Measurements from ENCODE around the gene SNX19. TPM values are rescaled to one million over a fixed set of nuclear protein-coding genes. Genes with fewer than 3 reads are reported as not detected.

The SNX19 gene
- total and polyA plus RNA-seq, 4 donors: 17.5 to 71.9 (median 40.5) TPM

DNA sequence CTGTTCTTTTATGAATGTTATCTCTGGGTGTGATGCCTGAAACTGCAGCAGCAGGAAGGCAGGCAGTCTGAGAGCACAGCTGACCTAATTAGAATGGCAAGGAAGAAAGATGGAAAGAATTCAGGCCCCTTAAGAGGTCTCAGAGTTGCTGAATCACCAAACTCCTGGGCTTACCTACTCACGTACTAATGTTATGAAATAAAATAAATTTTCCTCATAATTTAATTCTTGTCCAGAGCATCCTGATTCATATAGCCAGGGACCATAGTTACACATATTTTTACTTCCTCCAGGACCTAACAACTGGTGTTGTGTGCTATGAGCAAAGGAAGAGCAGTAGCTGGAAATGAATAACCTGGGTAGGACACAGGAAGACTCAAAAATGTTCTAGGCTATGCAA lies 41.9 kb downstream of the SNX19 start:
- H3K9me3 ChIP-seq (ENCODE audit: control insufficient read depth, low read length): no peaks in the 10 kb centered on the region
- H3K4me3 ChIP-seq (ENCODE audit: low read length in 2 of 2): no peak overlapping the region
- peaks cover 0 to 5% of the 10 kb centered on the region in 2 donors for H3K4me1 ChIP-seq (ENCODE audit: control insufficient read depth in 1 of 2, insufficient read depth in 2 of 2, low read length in 2 of 2)
- H3K27me3 ChIP-seq (ENCODE audit: control insufficient read depth in 1 of 2, insufficient read depth in 2 of 2, low read length in 1 of 2): no peaks in the 10 kb centered on the region
- ATAC-seq (ENCODE audit: low FRiP score) (no peak), DNase-seq (no peak)
- peaks cover 5 to 13% of the 10 kb centered on the region in 2 donors for H3K36me3 ChIP-seq (ENCODE audit: control insufficient read depth in 1 of 2, insufficient read depth in 2 of 2, low read length in 1 of 2)
- WGBS, 2 donors: 16 to 25% methylated on average over 1 of the region's 1 CpG
- H3K27ac ChIP-seq (ENCODE audit: low read depth in 1 of 2, low read length in 2 of 2): peak overlapping the region; percentile 61 to 92
- intact Hi-C loops (cut with DNase I): no loop called here

DNA sequence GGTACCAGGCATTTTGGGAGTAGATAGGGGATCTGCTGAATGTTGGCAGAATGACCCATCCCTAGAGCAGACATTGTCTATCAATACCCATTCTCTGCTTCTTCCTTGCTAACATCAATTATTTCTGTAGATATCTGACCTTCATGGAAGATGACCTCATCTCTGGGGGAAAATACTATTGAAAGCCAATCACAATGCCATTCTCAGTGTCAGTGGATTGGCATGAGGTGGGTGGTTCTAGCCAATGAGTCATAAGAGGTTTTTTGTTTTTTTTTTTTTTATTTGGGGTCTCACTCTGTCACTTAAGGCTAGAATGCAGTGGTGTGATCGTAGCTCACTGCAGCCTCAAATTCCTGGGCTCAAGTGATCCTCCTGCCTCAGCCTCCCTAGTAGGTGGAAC lies 42.5 kb downstream of the SNX19 start:
- peaks cover 0 to 5% of the 10 kb centered on the region in 2 donors for H3K4me1 ChIP-seq (ENCODE audit: control insufficient read depth in 1 of 2, insufficient read depth in 2 of 2, low read length in 2 of 2)
- H3K27me3 ChIP-seq (ENCODE audit: control insufficient read depth in 1 of 2, insufficient read depth in 2 of 2, low read length in 1 of 2): no peaks in the 10 kb centered on the region
- no peak for DNase-seq
- no peak for ATAC-seq (ENCODE audit: low FRiP score)
- intact Hi-C loops (cut with DNase I): no loop called here
- H3K9me3 ChIP-seq (ENCODE audit: control insufficient read depth, low read length): no peaks in the 10 kb centered on the region
- H3K4me3 ChIP-seq (ENCODE audit: low read length in 2 of 2): no peak overlapping the region
- peak overlapping the region; percentile 61 to 92 for H3K27ac ChIP-seq (ENCODE audit: low read depth in 1 of 2, low read length in 2 of 2)
- 29 to 49% methylated on average over 1 of the region's 1 CpG for WGBS, 2 donors
- H3K36me3 ChIP-seq (ENCODE audit: control insufficient read depth in 1 of 2, insufficient read depth in 2 of 2, low read length in 1 of 2): peaks cover 5 to 11% of the 10 kb centered on the region in 2 donors

DNA sequence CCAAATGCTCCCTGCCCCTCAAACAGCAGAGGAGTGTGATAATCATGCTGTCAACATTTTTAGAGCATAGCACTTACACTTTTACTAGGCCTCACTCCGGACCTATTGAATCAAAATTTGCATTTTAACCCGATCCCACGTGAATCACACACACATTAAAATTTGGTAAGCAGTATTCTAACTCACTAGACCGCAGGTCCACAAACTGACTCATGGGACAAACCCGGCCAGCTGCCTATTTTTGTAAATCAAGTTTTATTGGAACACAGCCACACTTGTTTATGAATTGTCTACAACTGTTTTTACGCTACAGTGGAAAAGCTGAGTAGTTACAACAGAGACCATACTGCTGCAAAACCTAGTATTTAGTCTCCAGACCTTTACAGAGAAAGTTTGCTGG lies 43.3 kb downstream of the SNX19 start:
- Histone ChIP-seq H3K4me3 (ENCODE audit: low read length in 2 of 2) (no peak overlapping the region), H3K36me3 (ENCODE audit: control insufficient read depth in 1 of 2, insufficient read depth in 2 of 2, low read length in 1 of 2) (peaks cover under 1 to 7% of the 10 kb centered on the region in 2 donors), H3K27ac (ENCODE audit: low read depth in 1 of 2, low read length in 2 of 2) (peak overlapping the region; percentile 78 to 100), H3K9me3 (ENCODE audit: control insufficient read depth, low read length) (no peaks in the 10 kb centered on the region), H3K27me3 (ENCODE audit: control insufficient read depth in 1 of 2, insufficient read depth in 2 of 2, low read length in 1 of 2) (no peaks in the 10 kb centered on the region), H3K4me1 (ENCODE audit: control insufficient read depth in 1 of 2, insufficient read depth in 2 of 2, low read length in 2 of 2) (peaks cover 0 to 5% of the 10 kb centered on the region in 2 donors)
- intact Hi-C loops (cut with DNase I): no loop called here
- DNase-seq (no peak), ATAC-seq (ENCODE audit: low FRiP score) (peak; percentile 5)
- 17 to 21% methylated on average over 6 of the region's 6 CpGs for WGBS, 2 donors

DNA sequence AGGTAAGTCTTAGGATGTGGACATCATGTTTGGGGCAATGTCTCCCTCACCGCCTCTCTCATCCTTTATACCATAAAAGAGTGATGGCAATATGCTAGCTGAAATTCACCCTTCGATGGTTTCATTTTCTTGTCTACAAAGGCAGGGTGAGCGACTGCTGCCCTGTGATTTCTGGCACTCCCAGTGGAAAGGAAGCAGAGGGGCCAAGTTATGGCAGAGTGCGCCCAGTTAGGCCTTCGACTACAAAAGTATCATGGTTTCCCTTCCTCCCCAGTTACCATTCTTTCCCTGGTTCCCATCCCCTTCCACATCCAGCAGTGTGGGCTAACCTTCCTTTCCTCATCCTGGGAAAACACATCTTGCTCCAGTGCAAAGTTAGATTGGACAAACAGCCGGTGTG lies 43.8 kb downstream of the SNX19 start:
- H3K27ac ChIP-seq (ENCODE audit: low read depth in 1 of 2, low read length in 2 of 2): peak overlapping the region; percentile 78 to 100
- H3K36me3 ChIP-seq (ENCODE audit: control insufficient read depth in 1 of 2, insufficient read depth in 2 of 2, low read length in 1 of 2): peaks cover 0 to 5% of the 10 kb centered on the region in 2 donors
- no peak for DNase-seq
- no peaks in the 10 kb centered on the region for H3K9me3 ChIP-seq (ENCODE audit: control insufficient read depth, low read length)
- intact Hi-C loops (cut with DNase I): no loop called here
- H3K4me1 ChIP-seq (ENCODE audit: control insufficient read depth in 1 of 2, insufficient read depth in 2 of 2, low read length in 2 of 2): peaks cover 0 to 4% of the 10 kb centered on the region in 2 donors
- H3K27me3 ChIP-seq (ENCODE audit: control insufficient read depth in 1 of 2, insufficient read depth in 2 of 2, low read length in 1 of 2): no peaks in the 10 kb centered on the region
- H3K4me3 ChIP-seq (ENCODE audit: low read length in 2 of 2): no peak overlapping the region
- ATAC-seq (ENCODE audit: low FRiP score): no peak
- WGBS, 2 donors: 14 to 21% methylated on average over 6 of the region's 6 CpGs

DNA sequence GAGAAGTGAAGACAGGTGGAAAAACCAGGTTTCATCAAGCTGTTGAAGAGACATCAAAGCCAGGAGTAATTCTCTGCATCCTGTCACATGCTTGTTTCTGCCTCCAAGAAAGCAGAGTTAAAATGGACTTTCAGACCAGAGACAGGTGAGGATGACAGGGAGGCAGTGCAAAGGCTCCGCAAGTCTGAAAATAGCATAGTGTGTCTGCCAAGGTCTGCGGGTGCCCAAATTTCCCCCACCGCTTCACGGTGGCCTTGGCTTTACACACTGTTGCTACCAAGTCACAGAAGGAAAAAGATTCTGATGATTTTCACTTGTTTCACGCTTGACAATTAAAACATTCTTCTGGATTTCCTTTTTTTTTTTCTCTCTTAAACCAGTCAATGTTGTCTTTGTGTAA lies 44.2 kb downstream of the SNX19 start:
- Histone ChIP-seq H3K27me3 (ENCODE audit: control insufficient read depth in 1 of 2, insufficient read depth in 2 of 2, low read length in 1 of 2) (no peaks in the 10 kb centered on the region), H3K4me1 (ENCODE audit: control insufficient read depth in 1 of 2, insufficient read depth in 2 of 2, low read length in 2 of 2) (peaks cover 0 to 4% of the 10 kb centered on the region in 2 donors), H3K27ac (ENCODE audit: low read depth in 1 of 2, low read length in 2 of 2) (peak overlapping the region; percentile 80 to 84), H3K4me3 (ENCODE audit: low read length in 2 of 2) (no peak overlapping the region), H3K36me3 (ENCODE audit: control insufficient read depth in 1 of 2, insufficient read depth in 2 of 2, low read length in 1 of 2) (peaks cover 0 to 5% of the 10 kb centered on the region in 2 donors), H3K9me3 (ENCODE audit: control insufficient read depth, low read length) (no peaks in the 10 kb centered on the region)
- 4 to 20% methylated on average over 5 of the region's 5 CpGs for whole genome bisulfite sequencing, 2 donors
- DNase-seq (no peak), ATAC-seq (ENCODE audit: low FRiP score) (no peak)
- intact Hi-C loops (cut with DNase I): no loop called here

DNA sequence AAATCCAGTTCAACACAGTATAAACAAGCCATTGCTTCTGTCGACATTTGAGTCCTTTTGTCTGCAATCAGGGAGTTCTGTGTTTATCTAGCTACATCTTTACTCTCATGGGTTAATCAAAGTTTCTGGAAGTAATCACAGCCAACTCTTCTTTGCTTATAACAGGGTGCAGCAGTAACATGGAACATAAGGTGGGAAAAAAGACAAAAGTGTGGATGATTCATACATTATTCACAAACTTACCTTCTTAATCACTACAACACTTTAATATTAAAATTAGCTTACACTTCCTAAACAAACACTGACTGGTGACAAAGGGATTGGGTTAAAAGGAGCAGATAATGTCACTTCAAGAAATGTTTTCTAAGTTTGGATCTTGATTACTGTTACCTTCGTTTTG lies 44.7 kb downstream of the SNX19 start:
- DNase-seq (no peak), ATAC-seq (ENCODE audit: low FRiP score) (no peak)
- Histone ChIP-seq H3K4me1 (ENCODE audit: control insufficient read depth in 1 of 2, insufficient read depth in 2 of 2, low read length in 2 of 2) (peaks cover 0 to 4% of the 10 kb centered on the region in 2 donors), H3K27me3 (ENCODE audit: control insufficient read depth in 1 of 2, insufficient read depth in 2 of 2, low read length in 1 of 2) (no peaks in the 10 kb centered on the region), H3K4me3 (ENCODE audit: low read length in 2 of 2) (no peak overlapping the region), H3K36me3 (ENCODE audit: control insufficient read depth in 1 of 2, insufficient read depth in 2 of 2, low read length in 1 of 2) (peaks cover 0 to 4% of the 10 kb centered on the region in 2 donors), H3K27ac (ENCODE audit: low read depth in 1 of 2, low read length in 2 of 2) (peak overlapping the region; percentile 80 to 84), H3K9me3 (ENCODE audit: control insufficient read depth, low read length) (no peaks in the 10 kb centered on the region)
- 47 to 53% methylated on average over 2 of the region's 2 CpGs for WGBS, 2 donors
- intact Hi-C loops (cut with DNase I): no loop called here

DNA sequence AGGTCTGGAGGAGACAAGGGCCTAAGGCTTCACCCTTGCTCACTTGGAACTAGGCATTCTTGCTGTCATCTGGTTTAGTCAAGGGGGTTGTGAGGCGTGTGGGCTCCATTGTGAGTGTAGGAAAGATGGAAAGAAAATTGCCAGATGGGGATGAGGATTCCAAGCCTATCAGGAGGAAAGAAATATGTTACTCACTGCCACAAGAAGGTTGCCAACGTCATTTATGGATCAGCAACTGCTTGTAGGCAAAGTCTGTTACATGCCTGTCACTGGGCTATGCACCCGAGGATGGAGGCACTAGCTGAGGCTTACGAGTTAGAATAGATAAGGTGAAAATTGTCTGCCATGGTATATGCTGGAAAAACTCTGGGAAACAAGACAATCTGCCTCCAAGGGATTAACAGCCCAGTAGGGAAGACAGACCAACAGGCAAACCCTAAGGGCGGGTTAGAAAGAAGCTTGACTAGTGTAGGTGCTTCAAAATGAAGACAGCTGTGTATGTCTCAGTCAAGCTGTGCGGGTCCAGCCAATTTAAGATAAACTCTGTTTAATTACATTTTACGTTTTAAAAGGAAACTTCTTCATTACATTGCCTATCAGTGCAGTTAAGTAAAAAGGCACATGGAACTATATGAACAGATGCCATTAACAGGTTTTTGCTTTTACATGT lies 47.4 kb downstream of the SNX19 start:
- 77 to 86% methylated on average over 7 of the region's 7 CpGs for WGBS, 2 donors
- Histone ChIP-seq H3K36me3 (ENCODE audit: control insufficient read depth in 1 of 2, insufficient read depth in 2 of 2, low read length in 1 of 2) (no peaks in the 10 kb centered on the region), H3K4me1 (ENCODE audit: control insufficient read depth in 1 of 2, insufficient read depth in 2 of 2, low read length in 2 of 2) (peaks cover 0 to 7% of the 10 kb centered on the region in 2 donors), H3K27ac (ENCODE audit: low read depth in 1 of 2, low read length in 2 of 2) (no peak overlapping the region), H3K4me3 (ENCODE audit: low read length in 2 of 2) (no peak overlapping the region), H3K27me3 (ENCODE audit: control insufficient read depth in 1 of 2, insufficient read depth in 2 of 2, low read length in 1 of 2) (no peaks in the 10 kb centered on the region), H3K9me3 (ENCODE audit: control insufficient read depth, low read length) (no peaks in the 10 kb centered on the region)
- ATAC-seq (ENCODE audit: low FRiP score) (no peak), DNase-seq (no peak)
- intact Hi-C loops (cut with DNase I): no loop called here

DNA sequence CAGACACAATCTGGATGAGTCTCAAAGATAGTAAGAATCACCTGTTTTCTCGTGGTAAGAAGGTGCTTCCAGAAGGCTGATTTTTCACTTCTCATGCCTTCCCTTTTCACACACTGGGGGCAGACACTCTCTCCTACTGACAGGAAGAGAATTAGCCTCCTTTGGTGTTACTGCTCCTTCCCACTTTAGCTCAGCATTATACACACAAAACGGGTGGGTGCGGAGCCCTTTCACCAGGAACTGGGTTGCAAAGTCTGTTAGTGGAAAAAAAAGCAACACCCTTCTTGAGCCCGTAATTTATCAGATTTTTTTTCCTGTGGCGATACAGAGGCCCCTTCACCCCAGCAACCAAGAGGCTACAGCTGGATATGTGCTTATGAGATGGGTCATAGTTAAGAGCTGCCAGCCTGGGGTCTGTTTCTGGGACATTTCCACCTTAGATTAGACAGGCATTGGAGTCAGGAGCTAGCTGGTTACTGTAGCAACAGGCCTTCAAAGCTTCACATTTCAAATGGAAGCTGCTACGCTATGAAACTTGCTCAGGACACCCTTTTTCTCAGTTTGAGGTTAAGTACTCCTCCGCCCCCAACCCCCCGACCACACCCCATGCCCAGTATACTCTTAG lies 48.1 kb downstream of the SNX19 start:
- intact Hi-C loops (cut with DNase I): no loop called here
- DNase-seq: no peak
- WGBS, 2 donors: 85 to 88% methylated on average over 8 of the region's 8 CpGs

DNA sequence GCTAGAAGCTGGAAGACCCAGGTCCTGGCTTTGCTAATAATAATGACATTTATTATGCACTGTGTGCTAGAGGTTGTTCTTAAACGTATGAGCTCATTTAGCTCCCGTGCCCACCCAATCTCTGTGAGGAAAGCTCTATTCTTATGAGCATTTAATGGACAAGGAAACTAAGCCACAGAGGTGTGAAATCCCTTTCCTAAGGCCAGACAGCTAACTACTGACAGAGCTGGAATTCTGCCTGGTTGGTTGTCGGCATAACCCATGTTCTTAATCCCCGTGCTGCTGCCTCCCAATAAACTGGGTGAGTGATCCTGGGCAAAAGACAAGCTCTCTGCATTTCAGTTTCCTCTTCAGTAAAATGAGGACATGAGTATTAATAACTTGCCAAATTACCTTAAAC lies 49.4 kb downstream of the SNX19 start:
- Histone ChIP-seq H3K27me3 (ENCODE audit: control insufficient read depth in 1 of 2, insufficient read depth in 2 of 2, low read length in 1 of 2) (no peaks in the 10 kb centered on the region), H3K27ac (ENCODE audit: low read depth in 1 of 2, low read length in 2 of 2) (peak overlapping the region; percentile 30 to 95), H3K4me1 (ENCODE audit: control insufficient read depth in 1 of 2, insufficient read depth in 2 of 2, low read length in 2 of 2) (peaks cover 0 to 6% of the 10 kb centered on the region in 2 donors), H3K4me3 (ENCODE audit: low read length in 2 of 2) (no peak overlapping the region), H3K36me3 (ENCODE audit: control insufficient read depth in 1 of 2, insufficient read depth in 2 of 2, low read length in 1 of 2) (no peaks in the 10 kb centered on the region), H3K9me3 (ENCODE audit: control insufficient read depth, low read length) (no peaks in the 10 kb centered on the region)
- DNase-seq (no peak), ATAC-seq (ENCODE audit: low FRiP score) (no peak)
- WGBS, 2 donors: 25 to 29% methylated on average over 4 of the region's 4 CpGs
- intact Hi-C loops (cut with DNase I): no loop called here

More for the DNA sequence above, 48.1 kb downstream of the SNX19 start:
- H3K36me3 ChIP-seq (ENCODE audit: control insufficient read depth in 1 of 2, insufficient read depth in 2 of 2, low read length in 1 of 2): no peaks in the 10 kb centered on the region
- ATAC-seq (ENCODE audit: low FRiP score): no peak
- no peak overlapping the region for H3K4me3 ChIP-seq (ENCODE audit: low read length in 2 of 2)
- H3K27me3 ChIP-seq (ENCODE audit: control insufficient read depth in 1 of 2, insufficient read depth in 2 of 2, low read length in 1 of 2): no peaks in the 10 kb centered on the region
- no peaks in the 10 kb centered on the region for H3K9me3 ChIP-seq (ENCODE audit: control insufficient read depth, low read length)
- peaks cover 0 to 7% of the 10 kb centered on the region in 2 donors for H3K4me1 ChIP-seq (ENCODE audit: control insufficient read depth in 1 of 2, insufficient read depth in 2 of 2, low read length in 2 of 2)
- no peak overlapping the region for H3K27ac ChIP-seq (ENCODE audit: low read depth in 1 of 2, low read length in 2 of 2)

Data from aorta (tissue), 5 donors.